Non-pigmented ciliary epithelial cell (primary cell): ENCODE data around the gene NCS1.

Source experiments
- DNase-seq: peaks from one replicate; pipeline ENCODE4 v3.0.0-alpha.2; 2010; ENCODE audit warnings: low read depth

The NCS1 gene

DNA sequence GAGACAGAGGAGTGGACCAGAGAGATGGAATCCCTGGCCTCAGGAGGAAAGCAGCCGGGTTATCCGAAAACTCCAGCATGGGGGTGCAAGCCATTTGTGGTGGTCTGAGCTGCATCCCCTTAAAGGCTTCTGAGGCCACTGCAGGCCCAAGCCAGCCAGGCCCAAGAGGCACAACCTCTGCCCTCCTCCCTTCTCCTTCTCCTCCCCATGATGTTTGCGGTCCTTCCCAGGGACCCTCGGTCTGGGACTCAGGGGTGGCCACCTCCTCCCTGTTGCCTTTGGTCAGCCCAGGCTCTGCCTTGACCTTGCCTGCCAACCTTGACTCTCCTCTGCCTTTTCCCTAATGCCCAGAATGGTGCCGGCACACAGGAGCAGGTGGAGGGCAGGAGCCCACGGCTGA is 4.6 kb downstream of the NCS1 start:
- DNase-seq: no peak

DNA sequence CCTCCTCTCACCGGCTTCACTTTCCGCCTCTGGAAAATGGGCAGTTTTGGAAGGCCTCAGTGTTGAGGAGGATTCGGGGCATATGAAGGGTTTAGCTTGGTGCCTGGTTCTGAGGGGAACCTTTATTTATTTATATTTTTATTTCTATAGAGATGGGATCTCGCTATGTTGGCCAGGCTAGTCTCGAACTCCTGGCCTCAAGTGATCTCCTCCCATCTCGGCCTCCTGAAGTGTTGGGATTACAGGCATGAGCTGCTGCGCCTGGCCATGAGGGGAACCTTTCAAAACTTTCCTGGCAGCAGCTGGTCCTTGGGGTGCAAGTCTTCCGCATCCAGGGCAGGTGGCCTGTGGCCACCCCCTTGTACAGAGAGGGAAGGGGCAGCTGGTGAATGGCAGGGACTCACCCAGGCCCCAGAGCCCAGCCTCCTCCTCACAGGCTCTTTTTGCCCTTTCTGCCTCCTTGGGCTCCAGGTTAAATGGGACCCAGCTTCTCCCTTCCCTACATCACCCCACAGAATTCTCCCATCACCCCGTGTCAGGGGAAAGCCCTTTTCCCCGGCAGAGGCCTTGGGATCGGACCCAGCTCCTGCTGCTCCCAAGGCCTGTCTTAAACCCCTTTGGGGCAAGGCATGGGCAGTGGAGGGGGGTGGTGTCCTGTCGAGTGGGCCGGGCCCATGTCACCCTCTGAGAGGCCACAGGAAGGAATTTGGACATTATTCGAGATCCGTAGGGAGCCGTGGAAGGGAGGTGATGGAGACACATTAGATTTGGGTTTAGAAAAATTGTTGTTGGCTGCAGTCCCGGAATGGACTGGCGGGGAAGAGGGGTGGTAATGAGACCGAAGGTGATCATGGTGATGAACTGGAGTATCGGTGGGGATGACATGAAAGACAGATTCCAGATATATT is 5.9 kb downstream of the NCS1 start:
- no peak for DNase-seq

- no peak for DNase-seq
These were observed 7.2 kb downstream of the NCS1 start for GRCh38 chr9:130179331-130179907.

DNA sequence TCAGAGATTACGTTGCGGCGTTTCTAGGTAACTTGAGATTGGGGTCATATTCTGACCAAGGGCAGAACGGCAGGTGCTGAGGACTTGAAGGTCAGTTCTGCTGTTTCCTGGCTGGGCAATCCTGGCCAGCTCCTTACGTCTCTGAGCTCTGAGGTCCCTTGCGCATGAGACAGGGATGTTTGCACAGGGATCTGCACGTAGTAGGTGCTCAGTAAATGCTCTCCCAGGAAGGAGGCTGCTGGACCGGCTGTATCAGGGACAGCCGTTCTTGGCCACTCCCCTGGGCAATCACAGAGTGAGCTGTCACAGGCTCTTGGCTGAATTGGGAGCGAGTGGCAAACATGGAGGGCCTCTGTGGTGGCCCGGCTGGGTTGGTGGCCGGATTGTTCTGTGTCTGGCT is 8.3 kb downstream of the NCS1 start:
- DNase-seq: no peak

DNA sequence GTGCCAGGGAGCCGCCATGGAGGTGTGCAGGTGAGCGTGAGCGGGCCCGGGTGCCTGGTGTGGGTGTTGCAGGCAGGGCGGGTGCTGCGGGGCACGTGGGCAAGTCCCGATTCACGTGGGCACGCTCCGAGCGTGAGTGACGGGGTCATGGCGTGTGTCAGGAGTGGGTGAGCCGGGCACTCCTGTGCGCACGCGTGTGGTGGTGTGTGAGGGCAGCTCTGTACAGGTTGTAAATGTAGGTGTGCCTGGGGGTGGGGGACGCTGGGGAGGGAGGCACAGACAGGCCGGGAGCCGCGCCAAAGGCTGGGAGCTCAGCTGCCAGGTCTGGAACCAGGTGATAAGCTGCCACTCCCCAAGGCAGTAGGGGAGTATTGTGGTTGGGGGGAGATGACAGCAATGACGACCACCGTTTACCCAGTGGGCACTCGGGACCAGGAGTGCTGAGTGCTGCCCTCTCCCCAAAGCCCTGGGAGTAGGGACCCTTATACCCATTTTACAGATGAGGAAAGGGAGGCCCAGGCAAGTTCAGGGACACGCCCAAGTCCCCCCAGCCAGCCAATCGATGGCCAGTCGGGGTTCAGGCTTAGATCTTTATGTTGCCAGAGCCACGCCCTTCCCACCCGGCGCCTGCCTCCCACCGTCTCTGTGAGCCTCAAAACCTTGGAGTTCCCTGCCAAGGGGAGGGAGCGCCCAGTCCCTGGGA is 9.6 kb downstream of the NCS1 start:
- DNase-seq: no peak

DNA sequence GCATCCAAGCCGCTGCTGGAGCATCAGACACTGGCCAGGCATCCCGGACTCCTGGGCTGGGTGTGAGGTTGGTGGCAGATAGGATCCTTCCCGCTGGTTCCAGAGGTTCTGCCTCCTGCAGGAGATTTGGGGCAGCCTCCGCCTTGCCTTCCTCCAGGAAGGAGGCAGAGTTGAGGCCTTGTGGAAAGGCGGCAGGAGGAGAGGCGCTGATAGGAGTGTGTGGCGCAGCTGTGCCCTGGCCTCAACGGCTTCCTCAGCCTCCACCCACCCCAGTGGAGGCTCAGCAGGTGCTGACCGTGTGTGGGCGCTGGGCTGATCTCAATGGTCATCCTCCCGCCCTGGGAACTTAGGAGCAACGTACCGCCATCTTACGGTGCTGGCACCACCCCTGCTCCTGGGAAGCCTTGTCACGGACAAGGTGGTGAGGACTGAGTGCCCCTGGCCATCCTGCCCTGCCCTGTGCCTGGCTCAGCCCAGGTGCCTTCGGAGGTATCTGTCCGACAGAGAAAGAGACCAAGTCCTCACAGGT is 10.2 kb downstream of the NCS1 start:
- DNase-seq: no peak

- peak; percentile 28 for DNase-seq
These were observed 11.0 kb downstream of the NCS1 start for GRCh38 chr9:130183133-130183762.

- no peak for DNase-seq
These were observed 12.8 kb downstream of the NCS1 start for GRCh38 chr9:130185017-130185416.

GRCh38 chr9:130185490-130186031 is 13.4 kb downstream of the NCS1 start:
- no peak for DNase-seq

DNA sequence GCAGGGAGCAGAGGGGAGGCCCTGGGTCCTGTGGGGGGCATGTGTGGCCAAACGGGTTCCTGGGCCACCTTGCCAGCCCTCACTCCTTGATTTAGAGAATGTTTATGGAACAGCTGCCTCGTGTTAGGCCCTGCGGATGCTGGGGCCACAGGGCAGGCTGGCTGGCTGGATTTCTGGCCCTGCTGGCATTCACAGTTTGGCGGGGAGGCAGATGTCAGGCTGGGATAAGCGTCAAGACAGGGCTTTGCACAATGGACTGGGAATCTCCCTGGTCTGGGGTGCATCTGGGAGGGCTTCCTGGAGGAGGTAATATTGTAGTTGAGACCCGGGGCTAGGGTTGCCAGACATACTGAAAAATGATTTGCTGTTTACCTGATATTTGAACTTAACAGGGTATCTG is 13.8 kb downstream of the NCS1 start:
- DNase-seq: no peak

DNA sequence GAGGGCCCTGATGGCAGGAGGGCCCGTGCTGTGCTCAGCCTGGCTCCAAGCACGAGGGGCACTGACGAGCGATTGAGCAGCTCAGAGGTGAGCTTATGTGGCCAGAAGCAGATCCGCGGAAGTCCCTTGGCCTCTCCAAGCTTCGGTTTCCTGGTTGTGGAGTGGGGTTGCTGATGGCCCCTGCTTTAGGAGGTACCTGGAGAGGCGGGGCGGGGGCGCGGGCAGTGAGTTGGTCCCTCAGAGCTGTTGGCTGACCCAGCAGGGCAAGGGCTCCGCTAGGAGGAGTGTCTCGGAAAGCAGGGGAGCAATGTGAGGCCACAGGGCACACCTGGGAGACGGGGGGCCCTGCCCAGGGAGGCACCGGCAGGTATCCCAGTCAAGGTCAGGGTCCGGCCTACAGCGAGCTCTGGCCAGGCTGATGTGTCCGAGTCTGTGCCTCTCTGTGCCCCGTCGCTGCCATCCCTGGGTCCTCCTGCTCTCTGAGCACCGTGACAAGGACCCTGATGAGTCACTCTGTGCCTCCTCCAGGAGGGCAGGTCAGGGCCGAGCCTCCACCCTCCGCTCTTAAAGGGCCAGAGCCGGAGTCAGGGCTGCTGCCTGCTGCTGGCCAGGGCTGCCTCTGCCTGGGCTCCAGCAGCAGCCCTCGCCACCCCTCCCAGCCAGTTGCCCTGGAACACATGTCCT is 14.8 kb downstream of the NCS1 start:
- DNase-seq: no peak

GRCh38 chr9:130187523-130187846 is 15.3 kb downstream of the NCS1 start:
- no peak for DNase-seq

- no peak for DNase-seq
These were observed 16.8 kb downstream of the NCS1 start for GRCh38 chr9:130188860-130189481.

- no peak for DNase-seq
These were observed 17.6 kb downstream of the NCS1 start for GRCh38 chr9:130189840-130190239.

GRCh38 chr9:130191068-130191748 is 19.0 kb downstream of the NCS1 start:
- no peak for DNase-seq

DNA sequence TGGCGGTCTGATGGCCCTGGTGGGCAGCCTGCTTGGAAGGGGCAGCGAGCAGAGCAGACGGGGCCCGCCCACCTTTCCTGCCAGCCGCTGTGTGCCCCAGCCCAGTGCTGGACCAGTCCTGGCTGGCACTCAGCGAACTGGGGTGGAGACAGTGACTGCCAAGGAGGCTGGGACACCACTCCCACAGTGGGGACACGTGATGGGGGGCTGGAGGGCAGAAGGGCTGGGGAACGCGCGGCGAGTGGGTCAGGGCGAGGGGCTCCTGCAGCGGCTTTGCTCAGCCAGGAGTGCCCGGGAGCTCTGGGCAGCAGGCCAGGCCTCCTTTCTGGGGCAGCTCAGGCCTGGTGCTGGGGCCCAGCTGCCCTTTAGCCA is 19.5 kb downstream of the NCS1 start:
- DNase-seq: no peak

GRCh38 chr9:130192382-130192999 is 20.3 kb downstream of the NCS1 start:
- no peak for DNase-seq

- no peak for DNase-seq
These were observed 20.9 kb downstream of the NCS1 start for GRCh38 chr9:130193103-130193502.

GRCh38 chr9:130193531-130194377 is 21.6 kb downstream of the NCS1 start:
- DNase-seq: no peak
